OCI-LY7 (cell line): ENCODE measurements around the gene SLC25A22. TPM values are rescaled to one million over a fixed set of nuclear protein-coding genes. Genes with fewer than 3 reads are reported as not detected.

ENCODE experiments used
- BruUV-seq: library from RNA; stranded (reverse); fragments of 400-500 nt; replicated peaks from 2 replicates; lab custom pipeline; 2021; lab: Mats Ljungman, UMichigan
- CTCF ChIA-PET: fragments of 300-600 bp; sonication (Branson Sonifier 250); formaldehyde crosslinking; loops from one replicate; lab custom pipeline; 2022; ENCODE audit warnings: antibody characterized with exemption; ENCODE audit not compliant: unreplicated experiment; lab: Charles Lee
- POLR2A ChIA-PET: fragments of 300-600 bp; sonication (Branson Sonifier 250); formaldehyde crosslinking; loops from one replicate; lab custom pipeline; 2022; ENCODE audit warnings: antibody characterized with exemption; lab: Charles Lee
- DNase-seq: peaks from one replicate; pipeline ENCODE4 v3.0.0-alpha.2; 2015; ENCODE audit warnings: low spot score
- H2AFZ ChIP-seq: fragments of 200-600 bp; sonication (generic), shearing (Covaris generic); 2 replicates; pipeline ENCODE4 v1.6.1; 2014; ENCODE audit warnings: mild to moderate bottlenecking, antibody characterized with exemption, low read length, moderate library complexity
- H3K27ac ChIP-seq: fragments of 200-600 bp; sonication (generic); 2 replicates; pipeline ENCODE4 v1.5.1; 2014; ENCODE audit warnings: mixed run types, low read depth, mild to moderate bottlenecking, moderate library complexity, low read length, inconsistent platforms; ENCODE audit not compliant: poor library complexity, severe bottlenecking
- H3K36me3 ChIP-seq: fragments of 200-600 bp; sonication (generic); 2 replicates; pipeline ENCODE4 v1.6.1; 2014; ENCODE audit warnings: mild to moderate bottlenecking, antibody characterized with exemption, low read length, moderate library complexity, mixed read lengths; ENCODE audit not compliant: insufficient read depth
- H3K4me1 ChIP-seq: fragments of 200-600 bp; sonication (generic); 2 replicates; pipeline ENCODE4 v1.5.1; 2014; ENCODE audit warnings: mild to moderate bottlenecking, low read length; ENCODE audit not compliant: insufficient read depth, poor library complexity, severe bottlenecking
- H3K4me2 ChIP-seq: fragments of 200-600 bp; sonication (generic); 2 replicates; pipeline ENCODE4 v1.6.1; 2014; ENCODE audit warnings: mild to moderate bottlenecking, low read length
- H3K4me3 ChIP-seq: fragments of 200-600 bp; sonication (generic); 2 replicates; pipeline ENCODE4 v1.5.1; 2014; ENCODE audit warnings: mild to moderate bottlenecking, low read depth, low read length; ENCODE audit not compliant: poor library complexity, severe bottlenecking
- H3K79me2 ChIP-seq: fragments of 200-600 bp; sonication (generic); 2 replicates; pipeline ENCODE4 v1.6.1; 2016; ENCODE audit warnings: low read depth, mild to moderate bottlenecking, low read length, moderate library complexity, mixed read lengths; ENCODE audit not compliant: insufficient read depth
- H3K9me2 ChIP-seq: fragments of 200-600 bp; sonication (generic); 2 replicates; pipeline ENCODE4 v1.6.1; 2016; ENCODE audit warnings: mild to moderate bottlenecking, low read length, mixed read lengths; ENCODE audit not compliant: insufficient read depth
- H3K9me3 ChIP-seq: fragments of 200-600 bp; sonication (generic); 2 replicates; pipeline ENCODE4 v1.6.1; 2014; ENCODE audit warnings: mild to moderate bottlenecking, mixed run types, low read length, mixed read lengths
- H4K20me1 ChIP-seq: fragments of 200-600 bp; sonication (generic); 2 replicates; pipeline ENCODE4 v1.6.1; 2014; ENCODE audit warnings: mild to moderate bottlenecking, antibody characterized with exemption, low read length, moderate library complexity, mixed read lengths; ENCODE audit not compliant: insufficient read depth
- EZH2phosphoT487 ChIP-seq: fragments of 200-600 bp; sonication (generic); IDR thresholded peaks from 2 replicates; pipeline ENCODE4 v1.6.1; 2018; ENCODE audit warnings: low read depth, borderline replicate concordance, mild to moderate bottlenecking, mixed run types, antibody characterized with exemption, low read length, moderate library complexity, mixed read lengths
- intact Hi-C: fragments of 100-400 bp; cut with micrococcal nuclease; formaldehyde crosslinking; loops from one replicate; pipeline ENCODE4 v1.10.0; 2022; ENCODE audit not compliant: unreplicated experiment
- total RNA-seq, 2 experiments: library from RNA; depleted of rRNA in 1 of 2; stranded (reverse); fragments of >200 nt in 1 of 2; shearing (Covaris generic) in 1 of 2; gene quantifications; 2 replicates each; pipeline ENCODE4 v1.2.3, GENCODE V29; 2014 to 2022
- TF ChIP-seq, protein P1 (sequence below): fragments of 200-600 bp; sonication (generic); conservative IDR thresholded peaks from 2 replicates; pipeline ENCODE4 v1.5.1; 2014; ENCODE audit warnings: mild to moderate bottlenecking, antibody characterized with exemption, low read length, moderate library complexity, mixed read lengths

SLC25A22 gene
- total RNA-seq, 2 experiments from 2014 or later = 30.8 to 50.9 TPM

- H3K4me3 ChIP-seq = peak overlapping the region; percentile 86
- DNase-seq = no peak
- H3K27ac ChIP-seq = no peak overlapping the region
- CTCF ChIA-PET = no interaction called here
- POLR2A ChIA-PET = no interaction called here
- peak overlapping the region; percentile 94 for H3K4me2 ChIP-seq
- no peaks in the 10 kb centered on the region for H3K9me3 ChIP-seq
- no peaks in the 10 kb centered on the region for H3K9me2 ChIP-seq
- H2AFZ ChIP-seq = no peak overlapping the region
- no peaks in the 10 kb centered on the region for H4K20me1 ChIP-seq
- peaks cover 9% of the 10 kb centered on the region; the same call in 1 of the 2 replicates for H3K79me2 ChIP-seq
- H3K4me1 ChIP-seq = peaks cover 38% of the 10 kb centered on the region
- peaks cover 30% of the 10 kb centered on the region; the same call in 1 of the 2 replicates for H3K36me3 ChIP-seq
- intact Hi-C loops = no loop called here
- no TSS peak for BruUV-seq
- TF ChIP-seq, protein P1, sequence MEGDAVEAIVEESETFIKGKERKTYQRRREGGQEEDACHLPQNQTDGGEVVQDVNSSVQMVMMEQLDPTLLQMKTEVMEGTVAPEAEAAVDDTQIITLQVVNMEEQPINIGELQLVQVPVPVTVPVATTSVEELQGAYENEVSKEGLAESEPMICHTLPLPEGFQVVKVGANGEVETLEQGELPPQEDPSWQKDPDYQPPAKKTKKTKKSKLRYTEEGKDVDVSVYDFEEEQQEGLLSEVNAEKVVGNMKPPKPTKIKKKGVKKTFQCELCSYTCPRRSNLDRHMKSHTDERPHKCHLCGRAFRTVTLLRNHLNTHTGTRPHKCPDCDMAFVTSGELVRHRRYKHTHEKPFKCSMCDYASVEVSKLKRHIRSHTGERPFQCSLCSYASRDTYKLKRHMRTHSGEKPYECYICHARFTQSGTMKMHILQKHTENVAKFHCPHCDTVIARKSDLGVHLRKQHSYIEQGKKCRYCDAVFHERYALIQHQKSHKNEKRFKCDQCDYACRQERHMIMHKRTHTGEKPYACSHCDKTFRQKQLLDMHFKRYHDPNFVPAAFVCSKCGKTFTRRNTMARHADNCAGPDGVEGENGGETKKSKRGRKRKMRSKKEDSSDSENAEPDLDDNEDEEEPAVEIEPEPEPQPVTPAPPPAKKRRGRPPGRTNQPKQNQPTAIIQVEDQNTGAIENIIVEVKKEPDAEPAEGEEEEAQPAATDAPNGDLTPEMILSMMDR = no peak
- no peak for TF ChIP-seq EZH2phosphoT487
These were observed 5.3 kb upstream of the SLC25A22 start for GRCh38 chr11:803467-803742.

DNA sequence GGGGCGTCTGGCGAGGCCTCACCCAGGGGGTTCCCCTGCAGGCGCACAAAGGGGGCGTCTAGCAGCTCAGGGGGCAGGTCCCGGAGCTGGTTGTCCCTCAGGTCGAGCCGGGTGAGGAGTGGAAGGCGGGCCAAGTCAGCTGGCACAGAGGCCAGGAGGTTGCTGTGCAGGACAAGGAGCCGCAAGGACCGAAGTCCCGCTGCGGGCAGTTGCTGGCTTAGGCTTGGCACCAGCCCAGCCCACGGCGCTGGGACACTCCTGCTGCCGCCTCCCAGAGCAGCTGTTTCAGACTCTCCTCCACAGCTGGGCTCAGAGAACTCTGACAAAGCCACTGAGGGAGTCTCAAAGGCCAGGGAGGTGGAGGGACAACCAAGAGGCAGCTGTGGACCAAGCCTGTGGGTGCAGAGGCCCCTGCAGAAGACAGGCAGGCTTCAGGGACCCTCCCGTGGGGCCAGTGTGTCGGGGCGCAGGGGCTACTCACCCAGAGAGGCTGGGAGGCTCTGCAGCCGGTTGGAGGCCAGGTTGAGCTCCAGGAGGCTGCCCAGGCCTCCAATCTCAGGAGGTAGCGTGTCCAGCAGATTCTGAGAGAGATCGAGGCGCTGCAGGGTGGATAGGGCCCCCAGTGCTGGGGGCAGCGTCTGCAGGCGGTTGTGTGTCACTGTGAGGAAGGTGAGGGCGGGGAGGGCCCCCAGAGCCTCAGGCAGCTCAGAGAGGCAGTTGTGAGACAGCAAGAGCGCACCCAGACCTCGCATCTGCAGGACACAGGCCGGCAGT, 4.8 kb upstream of the SLC25A22 start:
- peaks cover 4% of the 10 kb centered on the region; the same call in 1 of the 2 replicates for H3K79me2 ChIP-seq
- peaks cover 30% of the 10 kb centered on the region; the same call in 1 of the 2 replicates for H3K36me3 ChIP-seq
- H3K27ac ChIP-seq = no peak overlapping the region
- peaks cover 35% of the 10 kb centered on the region for H3K4me1 ChIP-seq
- DNase-seq = no peak
- no peak overlapping the region for H2AFZ ChIP-seq
- no peak overlapping the region for H3K4me3 ChIP-seq
- ChIA-PET POLR2A (no interaction called here), CTCF (no interaction called here)
- no peaks in the 10 kb centered on the region for H4K20me1 ChIP-seq
- intact Hi-C loops = no loop called here
- H3K9me2 ChIP-seq = no peaks in the 10 kb centered on the region
- H3K4me2 ChIP-seq = peak overlapping the region; percentile 94
- BruUV-seq = no TSS peak
- no peaks in the 10 kb centered on the region for H3K9me3 ChIP-seq
- no peak for TF ChIP-seq EZH2phosphoT487
- TF ChIP-seq, protein P1 = no peak

- ChIA-PET CTCF (no interaction called here), POLR2A (no interaction called here)
- H4K20me1 ChIP-seq = no peaks in the 10 kb centered on the region
- no peaks in the 10 kb centered on the region; the same call in 1 of the 2 replicates for H3K79me2 ChIP-seq
- TF ChIP-seq EZH2phosphoT487 = no peak
- TF ChIP-seq, protein P1 = no peak
- peaks cover 30% of the 10 kb centered on the region for H3K4me1 ChIP-seq
- no peak for DNase-seq
- H3K27ac ChIP-seq = no peak overlapping the region
- no peaks in the 10 kb centered on the region for H3K9me3 ChIP-seq
- H3K4me2 ChIP-seq = no peak overlapping the region
- no peaks in the 10 kb centered on the region for H3K9me2 ChIP-seq
- H2AFZ ChIP-seq = no peak overlapping the region
- H3K36me3 ChIP-seq = peaks cover 30% of the 10 kb centered on the region; the same call in 1 of the 2 replicates
- intact Hi-C loops = no loop called here
- H3K4me3 ChIP-seq = no peak overlapping the region
- no TSS peak for BruUV-seq
These were observed 4.0 kb upstream of the SLC25A22 start for GRCh38 chr11:802018-802617.
